WERI-Rb-1 (cell line): Measurements from ENCODE around the gene BMPR2.
"Not testable (repeated sequence)": the region's sequence is repeated elsewhere in the genome, so short reads cannot be mapped to it uniquely, and the experiment has no call there.

Experiments
- DNase-seq: peaks from one replicate; pipeline ENCODE4 v3.0.0-alpha.2; 2020
- H3K27ac ChIP-seq: fragments of 250-450 bp; sonication (Bioruptor Pico); 2 replicates; pipeline ENCODE4 v1.5.1; 2020; ENCODE audit warnings: mild to moderate bottlenecking, moderate library complexity
- H3K27me3 ChIP-seq: fragments of 250-450 bp; sonication (Bioruptor Pico); 2 replicates; pipeline ENCODE4 v1.5.1; 2021; ENCODE audit warnings: mild to moderate bottlenecking, low read depth, moderate library complexity; ENCODE audit not compliant: insufficient read depth, severe bottlenecking
- H3K36me3 ChIP-seq: fragments of 250-450 bp; sonication (Bioruptor Pico); 2 replicates; pipeline ENCODE4 v1.5.1; 2020; ENCODE audit warnings: mild to moderate bottlenecking, moderate library complexity
- H3K4me3 ChIP-seq: 2 replicates; pipeline ENCODE4 v1.5.1; 2011; ENCODE audit warnings: low read depth, mild to moderate bottlenecking, control low read depth, low read length
- H3K9me3 ChIP-seq: fragments of 250-450 bp; sonication (Bioruptor Pico); 2 replicates; pipeline ENCODE4 v1.5.1; 2021; ENCODE audit warnings: mild to moderate bottlenecking, moderate library complexity; ENCODE audit not compliant: severe bottlenecking
- CTCF ChIP-seq: IDR thresholded peaks from 2 replicates; pipeline ENCODE4 v1.5.1; 2011; ENCODE audit warnings: low read depth, mild to moderate bottlenecking, control low read depth, inconsistent platforms, low read length

BMPR2 gene

GRCh38 chr2:202574541-202574940, 198.4 kb downstream of the BMPR2 start:
- H3K27ac ChIP-seq, result no peak overlapping the region
- no peak for TF ChIP-seq CTCF
- peaks cover 2% of the 10 kb centered on the region for H3K9me3 ChIP-seq
- H3K27me3 ChIP-seq, result no peaks in the 10 kb centered on the region
- H3K36me3 ChIP-seq, result no peaks in the 10 kb centered on the region
- H3K4me3 ChIP-seq, result no peak overlapping the region
- no peak for DNase-seq

GRCh38 chr2:202575194-202575593, 199.1 kb downstream of the BMPR2 start:
- H3K27ac ChIP-seq, H3K27me3 ChIP-seq, H3K4me3 ChIP-seq, H3K36me3 ChIP-seq, H3K9me3 ChIP-seq, DNase-seq: not testable (repeated sequence)

- H3K27ac ChIP-seq, result peak overlapping the region; percentile 97
- peak; percentile 63 for DNase-seq
- TF ChIP-seq CTCF, result no peak
- no peaks in the 10 kb centered on the region for H3K36me3 ChIP-seq
- no peak overlapping the region for H3K4me3 ChIP-seq
- no peaks in the 10 kb centered on the region for H3K27me3 ChIP-seq
- peaks cover 2% of the 10 kb centered on the region for H3K9me3 ChIP-seq
Measured at GRCh38 chr2:202577250-202578183, 201.4 kb downstream of the BMPR2 start.

GRCh38 chr2:202582846-202583245, 206.7 kb downstream of the BMPR2 start:
- H3K9me3 ChIP-seq, H3K27ac ChIP-seq, H3K36me3 ChIP-seq, H3K4me3 ChIP-seq, DNase-seq, H3K27me3 ChIP-seq: not testable (repeated sequence)

GRCh38 chr2:202583709-202584219, 207.6 kb downstream of the BMPR2 start:
- TF ChIP-seq CTCF, result no peak
- no peaks in the 10 kb centered on the region for H3K27me3 ChIP-seq
- no peak overlapping the region for H3K27ac ChIP-seq
- no peaks in the 10 kb centered on the region for H3K36me3 ChIP-seq
- no peaks in the 10 kb centered on the region for H3K9me3 ChIP-seq
- no peak for DNase-seq
- no peak overlapping the region for H3K4me3 ChIP-seq

GRCh38 chr2:202588647-202589581, 212.8 kb downstream of the BMPR2 start:
- no peaks in the 10 kb centered on the region for H3K27me3 ChIP-seq
- peak; percentile 90 for TF ChIP-seq CTCF
- peak overlapping the region; percentile 32 for H3K4me3 ChIP-seq
- DNase-seq, result peak; percentile 86
- 0 out of 2 replicates have a peak overlapping the region, but pooled peaks have one; percentile 10 for H3K27ac ChIP-seq
- no peaks in the 10 kb centered on the region for H3K36me3 ChIP-seq
- no peaks in the 10 kb centered on the region for H3K9me3 ChIP-seq
